Right hindlimb (tissue), 1 donor: ENCODE results near the gene ETS1.

Experiments used
- DNase-seq: peaks from one replicate; pipeline ENCODE4 v3.0.0-alpha.2; 2018

The ETS1 gene

GRCh38 chr11:128499613-128500253 lies 87.6 kb downstream of the ETS1 start:
- DNase-seq = peak; percentile 35

GRCh38 chr11:128498721-128499245 lies 88.6 kb downstream of the ETS1 start:
- no peak for DNase-seq

GRCh38 chr11:128497776-128498095 lies 89.6 kb downstream of the ETS1 start:
- no peak for DNase-seq

GRCh38 chr11:128497061-128497775 lies 90.1 kb downstream of the ETS1 start:
- DNase-seq = peak; percentile 92

- DNase-seq = no peak
Measured at GRCh38 chr11:128496692-128497060, 90.7 kb downstream of the ETS1 start.

GRCh38 chr11:128496249-128496648 lies 91.1 kb downstream of the ETS1 start:
- no peak for DNase-seq

- DNase-seq = no peak
Measured at GRCh38 chr11:128494418-128495332, 92.7 kb downstream of the ETS1 start.

- DNase-seq = no peak
Measured at GRCh38 chr11:128493570-128493965, 93.8 kb downstream of the ETS1 start.

GRCh38 chr11:128492903-128493569 lies 94.3 kb downstream of the ETS1 start:
- no peak for DNase-seq

- no peak for DNase-seq
Measured at GRCh38 chr11:128492461-128492860, 94.9 kb downstream of the ETS1 start.

- DNase-seq = no peak
Measured at GRCh38 chr11:128491195-128491936, 96.0 kb downstream of the ETS1 start.

- no peak for DNase-seq
Measured at GRCh38 chr11:128490092-128490491, 97.3 kb downstream of the ETS1 start.

GRCh38 chr11:128488471-128488870 lies 98.9 kb downstream of the ETS1 start:
- no peak for DNase-seq

GRCh38 chr11:128487978-128488377 lies 99.4 kb downstream of the ETS1 start:
- DNase-seq = no peak

GRCh38 chr11:128484172-128484571 lies 103.2 kb downstream of the ETS1 start:
- DNase-seq = no peak

- DNase-seq = no peak
Measured at GRCh38 chr11:128483211-128483788, 104.1 kb downstream of the ETS1 start.

GRCh38 chr11:128482512-128483191 lies 104.7 kb downstream of the ETS1 start:
- DNase-seq = no peak

- no peak for DNase-seq
Measured at GRCh38 chr11:128482092-128482491, 105.3 kb downstream of the ETS1 start.

- DNase-seq = no peak
Measured at GRCh38 chr11:128481135-128481534, 106.2 kb downstream of the ETS1 start.

GRCh38 chr11:128480665-128481064 lies 106.7 kb downstream of the ETS1 start:
- DNase-seq = no peak

- DNase-seq = no peak
Measured at GRCh38 chr11:128480066-128480465, 107.3 kb downstream of the ETS1 start.
